22Rv1 (cell line): Measurements from ENCODE around the gene ARHGAP21.

Experiments used
- ZFX ChIP-seq: fragments of 450-650 bp; IDR thresholded peaks from 2 replicates; pipeline ENCODE4 v1.6.1; 2017; ENCODE audit warnings: antibody characterized with exemption, borderline replicate concordance
- TF ChIP-seq, protein P1 (sequence below): fragments of 450-650 bp; IDR thresholded peaks from 2 replicates; pipeline ENCODE4 v1.5.1; 2017; ENCODE audit warnings: mild to moderate bottlenecking

- TF ChIP-seq, protein P1, sequence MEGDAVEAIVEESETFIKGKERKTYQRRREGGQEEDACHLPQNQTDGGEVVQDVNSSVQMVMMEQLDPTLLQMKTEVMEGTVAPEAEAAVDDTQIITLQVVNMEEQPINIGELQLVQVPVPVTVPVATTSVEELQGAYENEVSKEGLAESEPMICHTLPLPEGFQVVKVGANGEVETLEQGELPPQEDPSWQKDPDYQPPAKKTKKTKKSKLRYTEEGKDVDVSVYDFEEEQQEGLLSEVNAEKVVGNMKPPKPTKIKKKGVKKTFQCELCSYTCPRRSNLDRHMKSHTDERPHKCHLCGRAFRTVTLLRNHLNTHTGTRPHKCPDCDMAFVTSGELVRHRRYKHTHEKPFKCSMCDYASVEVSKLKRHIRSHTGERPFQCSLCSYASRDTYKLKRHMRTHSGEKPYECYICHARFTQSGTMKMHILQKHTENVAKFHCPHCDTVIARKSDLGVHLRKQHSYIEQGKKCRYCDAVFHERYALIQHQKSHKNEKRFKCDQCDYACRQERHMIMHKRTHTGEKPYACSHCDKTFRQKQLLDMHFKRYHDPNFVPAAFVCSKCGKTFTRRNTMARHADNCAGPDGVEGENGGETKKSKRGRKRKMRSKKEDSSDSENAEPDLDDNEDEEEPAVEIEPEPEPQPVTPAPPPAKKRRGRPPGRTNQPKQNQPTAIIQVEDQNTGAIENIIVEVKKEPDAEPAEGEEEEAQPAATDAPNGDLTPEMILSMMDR: no peak
- TF ChIP-seq ZFX: no peak
Measured at GRCh38 chr10:24645784-24646183, 77.9 kb downstream of the ARHGAP21 start.
